Small intestine (tissue), 7 donors: Measurements from ENCODE around the gene CRAMP1. TPM values are rescaled to one million over a fixed set of nuclear protein-coding genes. Genes with fewer than 3 reads are reported as not detected.

Experiments
- DNase-seq, 2 donors: peaks; one replicate each; pipeline versions ENCODE4 v3.0.0 to v3.0.0-alpha.2; 2013
- FAIRE-seq: peaks from 2 replicates; lab custom pipeline; 2012; peaks lifted over from hg19 to GRCh38; lab: Jason Lieb, UNC
- H3K27ac ChIP-seq, 3 donors: one replicate each; pipeline ENCODE4 v1.5.1; 2013; ENCODE audit warnings: low read length in 2 of 3, mild to moderate bottlenecking in 2 of 3, control low read depth in 1 of 3, inconsistent platforms in 1 of 3, low read depth in 1 of 3, moderate library complexity in 1 of 3
- H3K27me3 ChIP-seq, 3 donors: one replicate each; pipeline ENCODE4 v1.6.1; 2013; ENCODE audit warnings: low read length in 3 of 3, inconsistent platforms in 1 of 3; ENCODE audit not compliant: control insufficient read depth in 3 of 3, insufficient read depth in 3 of 3
- H3K36me3 ChIP-seq, 3 donors: one replicate each; pipeline ENCODE4 v1.6.1; 2013; ENCODE audit warnings: low read length in 3 of 3, inconsistent platforms in 1 of 3, low read depth in 1 of 3, mild to moderate bottlenecking in 1 of 3, moderate library complexity in 1 of 3; ENCODE audit not compliant: control insufficient read depth in 3 of 3, insufficient read depth in 2 of 3
- H3K4me1 ChIP-seq, 3 donors: one replicate each; pipeline ENCODE4 v1.6.1; 2013; ENCODE audit warnings: low read length in 2 of 3, inconsistent platforms in 1 of 3, low read depth in 1 of 3, mild to moderate bottlenecking in 1 of 3, moderate library complexity in 1 of 3; ENCODE audit not compliant: control insufficient read depth in 3 of 3, insufficient read depth in 2 of 3
- H3K4me3 ChIP-seq, 3 donors: one replicate each; pipeline ENCODE4 v1.5.1; 2013; ENCODE audit warnings: low read length in 3 of 3, control low read depth in 1 of 3, inconsistent platforms in 1 of 3, low read depth in 1 of 3, mild to moderate bottlenecking in 1 of 3, moderate library complexity in 1 of 3
- H3K9me3 ChIP-seq, 2 donors: one replicate each; pipeline ENCODE4 v1.6.1; 2013; ENCODE audit warnings: low read depth in 1 of 2, low read length in 1 of 2; ENCODE audit not compliant: control insufficient read depth in 2 of 2, insufficient read depth in 1 of 2
- WGBS, 3 donors: extraction: QIAGEN DNeasy Blood & Tissue Kit; methylation state at CpG; one replicate each; pipeline ENCODE4 v1.1.7; 2013; 5-methylcytosine and 5-hydroxymethylcytosine counted together
- polyA plus RNA-seq, 4 donors: library from polyadenylated mRNA; stranded (reverse) in 3 of 4; unstranded in 1 of 4; fragments of 200-250 nt in 3 of 4; fragments of 120-200 nt in 1 of 4; gene quantifications; one replicate each; pipeline versions ENCODE4 v1.2.1 to v1.2.3, GENCODE V29; 2013
- donor health status: healthy with polysubstance abuse.
- donor health status: control.
- donor health status: control.
- donor health status: Bipolar disorder and iron deficiency.
- donor health status: healthy.

The CRAMP1 gene
- polyA plus RNA-seq, 4 donors: 2.4 to 18.3 (median 8.3) TPM

GRCh38 chr16:1602285-1602684 lies 9.9 kb upstream of the CRAMP1 start:
- DNase-seq (no peak), FAIRE-seq (no peak)
- Histone ChIP-seq H3K9me3 (no peaks in the 10 kb centered on the region), H3K4me3 (no peak overlapping the region), H3K36me3 (peaks cover 0 to 42% (median 0%) of the 10 kb centered on the region in 3 donors), H3K27me3 (no peaks in the 10 kb centered on the region), H3K4me1 (no peaks in the 10 kb centered on the region), H3K27ac (no peak overlapping the region)
- WGBS, 3 donors: 94 to 96% (median 95%) methylated on average over 20 of the region's 20 CpGs

- 95% methylated on average over 10 of the region's 10 CpGs for WGBS, 3 donors
- FAIRE-seq: no peak
- no peak for DNase-seq
- H3K36me3 ChIP-seq: peaks cover 0 to 36% (median 0%) of the 10 kb centered on the region in 3 donors
- H3K27me3 ChIP-seq: no peaks in the 10 kb centered on the region
- no peak overlapping the region for H3K4me3 ChIP-seq
- H3K4me1 ChIP-seq: peaks cover 4 to 8% (median 6%) of the 10 kb centered on the region in 3 donors
- H3K9me3 ChIP-seq: no peaks in the 10 kb centered on the region
- no peak overlapping the region for H3K27ac ChIP-seq
Measured at GRCh38 chr16:1606774-1607173, 5.4 kb upstream of the CRAMP1 start.

GRCh38 chr16:1607971-1608370 lies 4.2 kb upstream of the CRAMP1 start:
- Histone ChIP-seq H3K9me3 (no peaks in the 10 kb centered on the region), H3K4me3 (no peak overlapping the region), H3K27me3 (no peaks in the 10 kb centered on the region), H3K27ac (no peak overlapping the region), H3K36me3 (peaks cover 0 to 31% (median 0%) of the 10 kb centered on the region in 3 donors), H3K4me1 (peaks cover 4 to 8% (median 6%) of the 10 kb centered on the region in 3 donors)
- no peak for DNase-seq
- FAIRE-seq: no peak
- WGBS, 3 donors: 87 to 92% (median 89%) methylated on average over 6 of the region's 6 CpGs

DNA sequence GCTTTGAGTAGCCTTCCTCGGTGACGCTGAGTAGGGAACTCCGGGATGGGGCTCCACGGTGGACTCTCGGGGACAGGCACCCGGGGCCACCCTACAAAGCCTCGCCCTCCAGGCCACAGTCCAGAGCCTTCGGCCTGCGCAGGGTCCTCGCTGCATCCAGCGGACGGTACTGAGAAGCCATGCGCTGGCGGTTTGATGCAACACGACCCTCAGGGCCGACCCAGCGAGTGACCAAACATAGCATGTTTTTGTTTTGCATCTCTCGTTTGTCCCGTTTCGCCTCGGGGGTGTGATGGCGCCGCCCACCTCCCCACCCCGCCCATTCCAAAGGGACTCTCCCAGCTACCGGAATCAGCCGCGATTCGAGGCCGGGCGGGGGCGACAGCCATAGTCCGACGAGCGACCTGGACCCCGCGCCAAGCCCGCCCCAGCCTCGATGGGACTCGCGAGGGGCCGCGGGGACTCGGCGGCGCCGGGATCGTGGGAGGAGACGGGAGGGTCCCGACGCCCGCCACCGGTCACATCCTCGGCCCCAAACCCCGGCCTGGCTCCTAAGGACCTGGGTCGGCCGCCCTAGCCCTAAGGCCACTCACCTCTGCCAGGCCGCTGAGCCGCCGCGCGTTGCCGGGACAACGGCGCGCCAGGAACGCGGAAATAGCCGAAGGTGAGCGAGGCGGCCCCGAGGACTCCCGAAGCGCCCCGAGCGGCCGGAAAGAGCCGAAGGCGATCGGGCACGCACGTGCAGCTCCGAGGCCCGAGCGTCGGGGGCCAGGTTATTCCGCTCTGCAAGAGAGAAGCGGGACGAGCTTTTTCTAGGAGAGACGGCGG lies 1.9 kb upstream of the CRAMP1 start:
- Histone ChIP-seq H3K9me3 (no peaks in the 10 kb centered on the region), H3K36me3 (peaks cover 0 to 22% (median 0%) of the 10 kb centered on the region in 3 donors), H3K27ac (peak overlapping the region in 2 of 3 donors; percentile 70 to 82), H3K27me3 (no peaks in the 10 kb centered on the region), H3K4me3 (peak overlapping the region; percentile 57 to 95 (median 67)), H3K4me1 (peaks cover 4 to 8% (median 6%) of the 10 kb centered on the region in 3 donors)
- no peak for FAIRE-seq
- 1 to 2% (median 1%) methylated on average over 84 to 90 of the region's 90 CpGs for WGBS, 3 donors
- peak; percentile 86 to 96 for DNase-seq

GRCh38 chr16:1610899-1611632 lies 1.1 kb upstream of the CRAMP1 start:
- DNase-seq: peak in 1 of 2 donors; percentile 10
- no peak for FAIRE-seq

DNA sequence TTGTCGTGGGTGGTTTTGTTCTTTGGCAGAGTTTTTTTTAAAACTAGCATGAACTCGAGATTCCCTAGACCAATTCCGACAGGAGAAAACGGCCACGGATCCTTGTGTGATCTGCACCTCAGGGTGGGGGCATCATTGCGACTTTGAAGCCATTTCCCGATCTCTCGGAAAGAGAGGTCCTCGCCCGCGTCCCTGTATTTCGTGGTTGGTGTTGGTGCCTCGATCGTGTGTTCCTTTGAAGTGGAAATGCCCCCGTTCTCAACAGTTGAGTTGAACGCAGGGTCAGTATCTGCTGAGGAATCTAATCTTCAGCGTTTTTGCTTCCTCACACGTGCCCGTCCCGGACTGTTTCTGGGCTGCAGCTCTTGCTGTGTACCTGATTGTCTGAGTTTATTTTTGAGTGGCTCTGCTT lies 1.1 kb downstream of the CRAMP1 start:
- Histone ChIP-seq H3K27me3 (no peaks in the 10 kb centered on the region), H3K4me1 (peaks cover 4 to 8% (median 6%) of the 10 kb centered on the region in 3 donors), H3K9me3 (no peaks in the 10 kb centered on the region), H3K36me3 (peaks cover 0 to 17% (median 3%) of the 10 kb centered on the region in 3 donors), H3K27ac (peak overlapping the region in 1 of 3 donors; percentile 67), H3K4me3 (peak overlapping the region; percentile 67 to 90 (median 86))
- 1% methylated on average over 20 of the region's 20 CpGs for WGBS, 3 donors
- FAIRE-seq (no peak), DNase-seq (no peak)

More at GRCh38 chr16:1610899-1611632, 1.1 kb upstream of the CRAMP1 start:
- Histone ChIP-seq H3K36me3 (peaks cover 0 to 19% (median 0%) of the 10 kb centered on the region in 3 donors), H3K4me3 (peak overlapping the region; percentile 28 to 95 (median 67)), H3K4me1 (peaks cover 4 to 8% (median 6%) of the 10 kb centered on the region in 3 donors), H3K27me3 (no peaks in the 10 kb centered on the region), H3K27ac (peak overlapping the region; percentile 38 to 82 (median 70)), H3K9me3 (no peaks in the 10 kb centered on the region)
- 2 to 3% (median 2%) methylated on average over 56 to 60 of the region's 60 CpGs for WGBS, 3 donors

GRCh38 chr16:1613728-1614455 lies 1.7 kb downstream of the CRAMP1 start:
- Histone ChIP-seq H3K4me1 (peaks cover 4 to 8% (median 6%) of the 10 kb centered on the region in 3 donors), H3K4me3 (peak overlapping the region; percentile 67 to 90 (median 79)), H3K9me3 (no peaks in the 10 kb centered on the region), H3K27me3 (no peaks in the 10 kb centered on the region), H3K27ac (no peak overlapping the region), H3K36me3 (peaks cover 0 to 20% (median 3%) of the 10 kb centered on the region in 3 donors)
- FAIRE-seq: no peak
- WGBS, 3 donors: 0 to 1% (median 1%) methylated on average over 16 to 72 of the region's 72 CpGs
- peak; percentile 12 to 38 for DNase-seq
